T47D (cell line): ENCODE data around the gene TARS2.
A peak's percentile ranks its signal among the peaks of the same experiment; 100 is the strongest.

ENCODE experiments used
- DNase-seq, 2 experiments: peaks; one replicate each; pipeline versions ENCODE4 v3.0.0 to v3.0.0-alpha.2; 2011 to 2012; ENCODE audit warnings: low read depth in 1 of 2, low spot score in 1 of 2
- JUND ChIP-seq: IDR thresholded peaks from 2 replicates; pipeline ENCODE4 v1.6.1; 2012; ENCODE audit warnings: low read depth
- in situ Hi-C: cut with HindIII; loops from 2 replicates; pipeline ENCODE4 v1.10.0; 2016; ENCODE audit warnings: low sequenced_read_pairs, low pct_unique_long_range_greater_than_20kb

Gene TARS2

GRCh38 chr1:150513351-150513791, 26.2 kb downstream of the TARS2 start:
- DNase-seq = no peak
- in situ Hi-C loops = no loop called here
- TF ChIP-seq JUND = no peak

- no peak for DNase-seq
- in situ Hi-C loops = no loop called here
- TF ChIP-seq JUND = no peak
Measured at GRCh38 chr1:150514260-150514659, 27.0 kb downstream of the TARS2 start.

DNA sequence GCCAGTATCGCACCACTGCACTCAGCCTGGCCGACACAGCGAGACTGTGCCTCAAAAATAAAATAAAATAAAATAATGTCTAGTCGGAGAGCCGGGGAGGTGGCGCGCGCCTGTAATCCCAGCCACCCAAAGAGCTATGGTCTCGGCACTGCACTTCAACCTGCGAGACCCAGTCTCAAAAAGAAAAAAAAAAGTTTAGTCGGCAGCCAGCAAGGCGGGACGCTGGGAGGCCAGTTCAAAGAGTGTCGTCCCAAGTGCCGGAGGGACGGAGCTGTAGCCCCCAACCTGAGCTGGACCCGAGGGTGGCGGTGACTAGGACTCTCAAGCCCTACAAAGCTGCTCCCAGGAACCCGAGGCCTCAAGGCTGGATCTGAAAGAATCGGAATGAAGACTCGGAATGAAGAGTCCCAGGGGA, 27.7 kb downstream of the TARS2 start:
- no peak for DNase-seq
- no peak for TF ChIP-seq JUND
- in situ Hi-C loops = no loop called here

DNA sequence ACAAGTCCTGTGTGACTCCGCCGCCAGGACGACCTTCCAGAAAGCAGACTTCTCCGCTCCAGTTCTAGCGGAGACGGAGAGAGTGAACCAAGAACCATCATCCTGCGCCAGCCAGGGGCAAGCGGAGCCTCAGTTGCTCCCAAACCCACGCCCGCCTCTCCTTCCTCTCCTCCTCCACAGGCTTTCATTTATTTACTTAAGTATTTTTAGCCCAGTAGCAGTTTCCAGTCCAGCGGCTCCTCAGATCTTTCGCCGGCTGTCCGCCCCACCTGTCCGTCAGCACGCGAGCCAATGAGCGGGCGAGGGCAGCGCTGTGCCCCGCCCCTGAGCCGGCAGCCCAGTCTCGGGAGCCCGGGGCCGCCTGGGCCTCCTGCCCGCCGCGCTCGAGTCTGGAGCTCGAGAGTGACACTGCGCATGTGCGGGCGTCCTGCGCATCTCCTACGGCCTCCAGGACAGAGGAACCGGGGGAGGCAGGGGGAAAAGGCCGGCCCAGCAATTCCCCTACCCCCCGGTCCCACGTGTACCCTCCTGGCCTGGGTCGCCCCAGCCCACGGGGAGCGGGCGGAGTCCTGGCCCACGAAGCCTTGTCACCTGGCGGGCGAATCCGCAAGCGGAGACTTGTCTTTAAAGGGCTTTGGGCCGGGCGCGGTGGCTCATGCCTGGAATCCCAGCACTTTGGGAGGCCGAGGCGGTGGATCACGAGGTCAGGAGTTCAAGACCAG, 28.3 kb downstream of the TARS2 start, which contains the start of gene FALEC:
TSS of gene FALEC (plus strand) at position 425 of the 722 bp plus-strand sequence.
- DNase-seq = peak; percentile 97 to 98
- in situ Hi-C loops = no loop called here
- no peak for TF ChIP-seq JUND

DNA sequence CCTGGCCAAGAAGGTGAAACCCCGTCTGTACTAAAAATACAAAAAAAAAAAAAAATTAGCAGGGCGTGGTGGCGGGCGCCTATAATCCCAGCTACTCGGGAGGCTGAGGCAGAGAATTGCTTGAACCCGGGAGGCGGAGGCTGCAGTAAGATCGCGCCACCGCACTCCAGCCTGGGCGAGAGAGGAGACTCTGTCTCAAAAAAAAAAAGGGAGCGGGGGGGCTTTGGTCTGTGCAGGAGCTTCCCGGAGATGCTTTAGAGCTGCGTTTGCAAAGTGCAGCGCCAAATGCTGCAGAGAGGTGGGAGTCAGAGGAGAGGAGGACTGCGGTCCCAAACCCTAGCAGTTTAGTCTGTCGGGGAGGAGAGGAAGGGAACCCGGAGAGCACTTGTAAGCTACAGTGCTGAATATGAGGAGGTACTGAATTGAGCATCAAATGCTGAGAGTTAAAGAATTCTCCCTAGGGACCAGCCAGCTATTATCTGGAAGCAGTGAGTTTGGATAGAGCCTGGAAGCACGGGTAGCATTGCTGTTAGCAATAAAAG, 28.9 kb downstream of the TARS2 start:
- TF ChIP-seq JUND = no peak
- peak in 1 of 2 experiments; percentile 37 for DNase-seq

DNA sequence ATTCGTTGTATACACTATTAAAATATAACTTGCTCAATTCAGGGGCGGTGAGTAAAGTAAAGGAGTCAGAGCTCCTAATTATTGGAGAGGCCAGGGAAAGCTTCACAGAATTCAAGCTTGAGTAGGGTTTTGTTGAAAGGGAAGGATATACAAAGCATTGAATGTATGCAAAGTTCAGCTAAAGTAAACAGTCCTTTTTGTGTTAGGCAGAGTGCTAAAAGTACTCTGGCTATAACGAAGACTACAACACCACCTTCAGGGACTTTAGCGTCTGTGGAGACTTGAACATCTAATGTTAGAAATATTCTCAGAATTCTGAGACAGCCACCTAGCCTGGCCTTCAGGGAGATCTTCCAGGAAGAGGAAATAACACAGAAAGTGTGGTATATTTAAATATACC, 29.4 kb downstream of the TARS2 start:
- no peak for TF ChIP-seq JUND
- in situ Hi-C loops = no loop called here
- peak in 1 of 2 experiments; percentile 79 for DNase-seq

More for the DNA sequence above, 28.9 kb downstream of the TARS2 start:
- in situ Hi-C loops = no loop called here

DNA sequence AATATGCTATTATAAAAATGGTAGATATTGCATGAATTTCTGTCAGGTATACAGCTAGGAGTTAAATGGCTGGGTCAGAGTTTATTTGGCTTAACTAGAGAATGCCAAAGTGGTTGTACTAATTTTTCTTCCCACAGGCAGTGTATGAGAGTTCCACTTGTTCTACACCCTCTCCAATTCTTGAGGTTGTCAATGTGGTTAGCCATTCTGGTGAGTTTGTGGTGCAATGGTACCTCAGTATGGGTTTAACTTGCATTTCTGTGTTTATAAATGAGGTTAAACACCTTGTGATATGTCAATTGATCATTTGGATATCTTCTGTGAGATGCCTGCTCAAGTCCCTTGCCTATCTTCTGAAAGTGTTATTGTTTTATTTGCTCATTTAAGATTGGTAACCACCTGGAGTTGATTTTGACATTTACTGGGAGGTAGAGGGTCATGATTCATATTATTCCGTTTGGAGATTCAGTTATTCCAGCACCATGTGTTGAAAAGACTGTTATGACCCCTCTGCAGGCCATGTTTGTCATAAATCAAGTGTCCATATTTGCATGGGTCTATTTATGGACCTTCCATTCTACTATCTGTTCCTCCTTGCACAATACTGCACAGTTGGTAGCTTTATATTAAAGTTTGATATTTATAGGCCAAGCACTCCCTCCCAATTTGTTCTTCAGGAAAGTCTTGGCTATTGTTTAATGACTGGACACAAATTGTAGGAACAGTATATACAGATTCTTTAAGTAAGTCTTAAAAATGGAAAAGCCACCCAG, 34.2 kb downstream of the TARS2 start:
- TF ChIP-seq JUND = no peak
- no peak for DNase-seq
- in situ Hi-C loops = no loop called here

GRCh38 chr1:150525348-150525747, 38.1 kb downstream of the TARS2 start:
- no peak for DNase-seq
- in situ Hi-C loops = no loop called here
- TF ChIP-seq JUND = no peak

DNA sequence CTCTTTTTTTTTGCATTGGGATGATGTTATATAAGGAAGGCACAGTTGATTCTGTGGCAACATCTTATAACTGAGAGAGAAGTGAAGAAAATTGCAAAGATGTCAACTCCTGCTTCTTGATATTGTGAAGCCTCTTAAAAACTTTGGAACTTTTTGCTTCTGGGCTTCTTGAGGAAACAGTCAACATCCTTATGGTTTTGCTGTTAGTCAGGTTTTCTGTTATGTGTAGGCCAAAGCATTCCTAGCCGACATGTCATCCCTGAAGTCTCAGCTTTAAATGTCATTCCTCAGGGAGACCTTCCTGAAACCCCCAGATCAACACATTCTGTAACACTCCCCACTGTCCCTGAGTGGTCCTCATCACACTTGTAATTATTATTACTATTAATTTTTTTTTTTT, 41.0 kb downstream of the TARS2 start:
- DNase-seq = no peak

DNA sequence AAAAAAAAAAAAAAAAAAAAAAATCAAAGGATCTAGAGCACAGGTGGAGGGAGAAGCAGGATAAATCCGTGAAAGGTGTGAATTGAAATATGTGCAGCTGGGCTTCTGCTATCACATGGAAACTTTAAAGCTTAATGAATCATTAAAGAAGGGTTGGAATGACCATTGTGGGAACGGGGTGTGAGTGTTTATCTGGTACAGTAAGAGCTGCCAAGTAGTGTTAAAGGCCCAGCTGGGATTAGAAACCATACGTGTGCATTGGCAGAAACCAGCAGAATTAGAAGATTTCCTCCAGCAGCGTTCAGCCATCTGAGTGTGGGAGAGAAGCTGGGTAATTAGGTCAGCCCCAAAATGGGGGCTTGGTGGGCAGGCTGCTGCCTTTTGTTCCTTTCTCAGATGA, 41.8 kb downstream of the TARS2 start:
- in situ Hi-C loops = no loop called here
- TF ChIP-seq JUND = no peak
- DNase-seq = no peak

More for the DNA sequence above, 41.0 kb downstream of the TARS2 start:
- no peak for TF ChIP-seq JUND
- in situ Hi-C loops = no loop called here

DNA sequence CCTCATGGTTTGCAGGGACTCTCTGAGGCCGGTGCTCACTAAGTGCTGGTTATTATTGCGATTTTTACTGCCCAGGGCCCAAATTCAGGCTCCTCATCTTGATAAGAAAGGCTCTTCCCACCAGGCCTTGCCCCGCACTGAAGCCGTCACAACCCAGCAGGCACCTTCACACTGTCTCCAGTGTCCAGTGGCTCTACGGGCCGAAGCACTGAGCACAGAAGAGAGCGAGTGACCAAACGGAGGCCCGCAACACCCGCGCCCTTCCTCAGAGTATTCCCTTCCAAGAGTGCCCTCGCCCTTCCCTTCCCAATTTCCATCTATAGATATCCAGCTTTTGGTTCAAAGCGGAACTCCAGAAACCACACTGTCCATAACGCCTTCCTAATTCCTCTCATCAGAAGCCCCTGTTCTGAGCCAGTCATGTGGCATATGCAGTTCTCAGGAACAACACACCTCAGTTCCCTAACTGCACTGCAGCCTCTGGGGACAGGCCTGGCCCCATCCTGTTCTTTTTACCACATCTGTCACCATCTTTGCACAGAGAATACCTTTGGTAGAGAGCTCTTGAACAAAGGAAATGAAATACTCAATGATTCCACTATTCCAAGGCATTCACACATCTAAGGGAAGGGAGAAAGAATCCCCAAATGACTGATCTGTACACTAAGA, 43.4 kb downstream of the TARS2 start:
- in situ Hi-C loops = no loop called here
- DNase-seq = no peak
- no peak for TF ChIP-seq JUND

GRCh38 chr1:150532860-150533259, 45.6 kb downstream of the TARS2 start:
- in situ Hi-C loops = no loop called here
- no peak for DNase-seq
- no peak for TF ChIP-seq JUND
